A549 (cell line): ENCODE measurements around the gene UBTD1. TPM values are rescaled to one million over a fixed set of nuclear protein-coding genes. Genes with fewer than 3 reads are reported as not detected.

Experiments used
- ATAC-seq, 2 experiments: fragments of 200-7000 bp in 1 of 2; fragments of >200 bp in 1 of 2; cut with Nextera tagmentation in 1 of 2; cut with Tn5 transposase in 1 of 2; 3 replicates each; pipeline versions ENCODE4 v1.8.0 to v1.9.1; 2018 to 2020; ENCODE audit warnings: mild to moderate bottlenecking in 1 of 2, moderate library complexity in 1 of 2
- CTCF ChIA-PET: fragments of 300-600 bp; sonication (Branson Sonifier 250); formaldehyde crosslinking; extraction: SDS; loops from one replicate; lab custom pipeline; 2021; ENCODE audit warnings: antibody characterized with exemption, inconsistent platforms; lab: Yijun Ruan, JAX
- POLR2A ChIA-PET: fragments of 350-600 bp; formaldehyde crosslinking; extraction: SDS; loops from one replicate; lab custom pipeline; 2021; ENCODE audit warnings: antibody characterized with exemption, inconsistent platforms; lab: Yijun Ruan, JAX
- DNase-seq, 2 experiments: peaks; one replicate each; pipeline versions ENCODE4 v3.0.0 to v3.0.0-alpha.2; 2011 to 2016; ENCODE audit warnings: low read depth in 1 of 2, low spot score in 1 of 2
- FAIRE-seq: peaks from 2 replicates; lab custom pipeline; 2011; peaks lifted over from hg19 to GRCh38; lab: Jason Lieb, UNC
- H3K27ac ChIP-seq, 2 experiments: fragments of >200 bp; sonication (Bioruptor Twin); formaldehyde crosslinking; 3 replicates each; pipeline ENCODE4 v1.5.1; 2016 to 2017
- H3K4me1 ChIP-seq: fragments of >200 bp; sonication (Bioruptor Twin); formaldehyde crosslinking; 3 replicates; pipeline ENCODE4 v1.6.1; 2016
- H3K4me2 ChIP-seq: fragments of >200 bp; sonication (Bioruptor Twin); formaldehyde crosslinking; 3 replicates; pipeline ENCODE4 v1.6.1; 2016
- H3K4me3 ChIP-seq: fragments of >200 bp; sonication (Bioruptor Twin); formaldehyde crosslinking; 3 replicates; pipeline ENCODE4 v1.5.1; 2016
- H3K9me3 ChIP-seq: fragments of >200 bp; sonication (Bioruptor Twin); formaldehyde crosslinking; 3 replicates; pipeline ENCODE4 v1.6.1; 2016
- ATOH8 ChIP-seq: fragments of 250-450 bp; sonication (Bioruptor Pico); IDR thresholded peaks from 2 replicates; pipeline ENCODE4 v1.5.0; 2020; ENCODE audit warnings: low read depth, mild to moderate bottlenecking, moderate library complexity
- CBX8 ChIP-seq: fragments of 200-600 bp; sonication (generic); IDR thresholded peaks from 2 replicates; pipeline ENCODE4 v1.6.1; 2016
- EHF ChIP-seq: fragments of 250-450 bp; sonication (Bioruptor Pico); IDR thresholded peaks from 2 replicates; pipeline ENCODE4 v1.5.0; 2020; ENCODE audit warnings: mild to moderate bottlenecking
- EP300 ChIP-seq, 2 experiments: fragments of >200 bp; sonication (Bioruptor Twin); formaldehyde crosslinking; IDR thresholded peaks; 2 replicates in 1 of 2; 3 replicates in 1 of 2; pipeline ENCODE4 v1.6.1; 2016 to 2017
- FOSB ChIP-seq: fragments of 250-450 bp; sonication (Bioruptor Pico); IDR thresholded peaks from 2 replicates; pipeline ENCODE4 v1.5.0; 2020; ENCODE audit warnings: mild to moderate bottlenecking, moderate library complexity
- GATA3 ChIP-seq: IDR thresholded peaks from 2 replicates; pipeline ENCODE4 v1.6.1; 2012; ENCODE audit warnings: borderline replicate concordance
- KDM5A ChIP-seq: fragments of 200-600 bp; sonication (generic); IDR thresholded peaks from 2 replicates; pipeline ENCODE4 v1.6.1; 2016; ENCODE audit warnings: antibody characterized with exemption, mild to moderate bottlenecking
- MAFK ChIP-seq: fragments of 450-650 bp; IDR thresholded peaks from 2 replicates; pipeline ENCODE4 v1.6.1; 2014; ENCODE audit not compliant: partially characterized antibody
- MAX ChIP-seq: IDR thresholded peaks from 2 replicates; pipeline ENCODE4 v1.6.1; 2012
- MYC ChIP-seq: IDR thresholded peaks from 2 replicates; pipeline ENCODE4 v1.6.1; 2012; ENCODE audit warnings: mild to moderate bottlenecking, inconsistent platforms, low read length, improper control_type of control experiment, borderline replicate concordance
- POLR2AphosphoS2 ChIP-seq: conservative IDR thresholded peaks from 2 replicates; pipeline ENCODE4 v1.6.1; 2012; ENCODE audit warnings: low read length, improper control_type of control experiment, inconsistent platforms
- RARB ChIP-seq: fragments of 250-450 bp; sonication (Bioruptor Pico); IDR thresholded peaks from 2 replicates; pipeline ENCODE4 v1.8.0; 2021; ENCODE audit warnings: mild to moderate bottlenecking, moderate library complexity
- REST ChIP-seq: fragments of 200-600 bp; sonication (generic); IDR thresholded peaks from 2 replicates; pipeline ENCODE4 v1.6.1; 2016; ENCODE audit warnings: antibody characterized with exemption, mild to moderate bottlenecking, moderate library complexity
- RFX5 ChIP-seq: fragments of 450-650 bp; IDR thresholded peaks from 2 replicates; pipeline ENCODE4 v1.7.1; 2014; ENCODE audit warnings: antibody characterized with exemption, mild to moderate bottlenecking, moderate library complexity
- RNF2 ChIP-seq: fragments of 200-600 bp; sonication (generic); IDR thresholded peaks from 2 replicates; pipeline ENCODE4 v1.6.1; 2016; ENCODE audit warnings: low read depth, mild to moderate bottlenecking, antibody characterized with exemption, moderate library complexity, borderline replicate concordance
- TFCP2L1 ChIP-seq: fragments of 250-450 bp; sonication (Bioruptor Pico); IDR thresholded peaks from 2 replicates; pipeline ENCODE4 v1.5.0; 2021; ENCODE audit warnings: mild to moderate bottlenecking
- ZFP36 ChIP-seq: fragments of 450-650 bp; IDR thresholded peaks from 2 replicates; pipeline ENCODE4 v1.6.1; 2014; ENCODE audit warnings: borderline replicate concordance; ENCODE audit not compliant: partially characterized antibody
- ZNF302 ChIP-seq: fragments of 250-450 bp; sonication (Bioruptor Pico); IDR thresholded peaks from 2 replicates; pipeline ENCODE4 v1.9.0; 2021; ENCODE audit warnings: inconsistent platforms, mild to moderate bottlenecking, moderate library complexity
- ZSCAN20 ChIP-seq: fragments of 250-450 bp; sonication (Bioruptor Pico); IDR thresholded peaks from 2 replicates; pipeline ENCODE4 v1.8.0; 2022; ENCODE audit warnings: mild to moderate bottlenecking, moderate library complexity
- WGBS: methylation state at CpG from one replicate; pipeline ENCODE4 v1.1.6; 2017; ENCODE audit errors: missing lambda C conversion rate; 5-methylcytosine and 5-hydroxymethylcytosine counted together
- polyA plus RNA-seq, 4 experiments: library from polyadenylated mRNA; depleted of rRNA in 3 of 4; stranded (reverse); fragments of >200 nt; fragmentation: RNase III in 1 of 4; extraction: RNeasy Plus Mini Kit Qiagen cat#74134 plus additional on column Dnase treatment in 1 of 4; gene quantifications; 2 replicates in 3 of 4; 3 replicates in 1 of 4; pipeline ENCODE4 v1.2.3, GENCODE V29; 2011 to 2017

UBTD1 gene
- polyA plus RNA-seq, 2 of the 4 experiments (the other 2 are of a cell fraction), result 5.9 to 11.6 TPM

DNA sequence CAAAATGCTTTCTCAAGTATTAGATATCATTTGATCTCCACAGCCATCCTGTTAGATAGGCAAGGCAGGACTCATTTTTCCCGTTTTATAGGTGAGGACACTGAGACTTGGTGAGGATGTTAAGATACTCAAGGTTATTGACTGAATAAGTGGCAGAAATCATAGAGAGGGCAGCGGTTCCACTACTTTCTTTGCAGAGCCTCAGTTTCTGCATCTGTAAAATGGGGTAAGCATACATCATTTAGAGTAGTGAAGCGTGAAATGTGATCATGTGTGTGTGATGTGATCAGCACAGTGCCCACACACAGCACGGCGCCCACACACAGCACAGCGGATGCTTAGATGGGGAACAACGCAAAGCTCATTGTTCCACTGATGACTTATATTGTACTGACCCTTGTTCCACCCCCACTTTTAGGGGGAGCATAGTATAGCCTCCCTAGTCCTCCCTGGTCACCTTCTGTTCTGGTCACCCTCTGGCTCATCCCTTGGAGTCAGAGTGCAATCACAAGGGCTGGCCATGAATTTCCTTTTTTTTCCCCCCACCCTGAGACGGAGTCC is 10.5 kb downstream of the UBTD1 start:
- WGBS, result 92% methylated on average over 8 of the region's 8 CpGs
- H3K4me3 ChIP-seq, result no peak overlapping the region

GRCh38 chr10:97510686-97511085 is 12.0 kb downstream of the UBTD1 start:
- Histone ChIP-seq H3K4me1 (peaks cover 6% of the 10 kb centered on the region; the same call in 2 of the 3 replicates), H3K9me3 (no peaks in the 10 kb centered on the region), H3K4me3 (no peak overlapping the region), H3K27ac (no peak overlapping the region), H3K4me2 (no peak overlapping the region)
- 81% methylated on average over 4 of the region's 4 CpGs for WGBS
- FAIRE-seq (no peak), ATAC-seq (no peak), DNase-seq (no peak)
- ChIA-PET POLR2A (no interaction called here), CTCF (interaction anchor here (1.1 to 2.2 kb wide), 4 partner anchors 11 to 47 kb away, joined by 3 to 8 read pairs (median 6); no protein-coding TSS in a partner anchor)
- no peak for TF ChIP-seq ATOH8
- TF ChIP-seq MAFK, result peak; percentile 73

More for the DNA sequence above, 10.5 kb downstream of the UBTD1 start:
- TF ChIP-seq ZFP36, result no peak
- no peak for TF ChIP-seq MYC
- TF ChIP-seq MAX, result no peak
- no peak for TF ChIP-seq ATOH8
- TF ChIP-seq CBX8, result no peak
- no peak for TF ChIP-seq ZNF302 (CRISPR knock-in tag)
- TF ChIP-seq RARB (CRISPR knock-in tag), result no peak
- no peak for TF ChIP-seq MAFK
- TF ChIP-seq POLR2AphosphoS2, result no peak
- no peak for TF ChIP-seq REST
- TF ChIP-seq, all 56 proteins: peak for 0
- Histone ChIP-seq H3K9me3 (no peaks in the 10 kb centered on the region), H3K27ac (no peak overlapping the region), H3K4me2 (no peak overlapping the region), H3K4me1 (no peaks in the 10 kb centered on the region)
- ATAC-seq (no peak), FAIRE-seq (no peak), DNase-seq (no peak)
- ChIA-PET POLR2A (no interaction called here), CTCF (interaction anchor here (0.6 to 2.2 kb wide), 6 partner anchors 12 to 46 kb away, joined by 3 to 8 read pairs (median 4); no protein-coding TSS in a partner anchor)

GRCh38 chr10:97511711-97512440 is 13.2 kb downstream of the UBTD1 start:
- DNase-seq (no peak), ATAC-seq (no peak)
- TF ChIP-seq ZSCAN20 (no peak), FOSB (CRISPR knock-in tag) (no peak), TFCP2L1 (CRISPR knock-in tag) (no peak), KDM5A (no peak), GATA3 (no peak), RFX5 (no peak), EHF (no peak), EP300 (IDR thresholded peaks at IDR 0.05) (no peak), POLR2AphosphoS2 (no peak), RNF2 (no peak)
- TF ChIP-seq, all 56 proteins: peak for 0
- CTCF ChIA-PET, result interaction anchor here (1.0 to 4.5 kb wide), 7 partner anchors 10 to 101 kb away, joined by 3 to 14 read pairs (median 4); partner anchors contain the start of gene ANKRD2
- H3K9me3 ChIP-seq, result no peaks in the 10 kb centered on the region
- POLR2A ChIA-PET, result interaction anchor here (0.8 kb wide), 1 partner anchor 13 kb away, joined by 3 read pairs; the partner anchor contains the start of gene UBTD1
- H3K4me1 ChIP-seq, result peaks cover 7% of the 10 kb centered on the region; the same call in 2 of the 3 replicates
- no peak overlapping the region for H3K27ac ChIP-seq
- no peak overlapping the region for H3K4me3 ChIP-seq
- H3K4me2 ChIP-seq, result no peak overlapping the region
- 83% methylated on average over 3 of the region's 3 CpGs for WGBS
- FAIRE-seq, result no peak
